GM12892 (cell line): ENCODE data around the gene KCTD19.

Source experiments
- DNase-seq: peaks from one replicate; pipeline ENCODE4 v3.0.0; 2011; ENCODE audit not compliant: insufficient read length
- FAIRE-seq: peaks from 2 replicates; lab custom pipeline; 2011; peaks lifted over from hg19 to GRCh38; lab: Jason Lieb, UNC
- POLR2A ChIP-seq: IDR thresholded peaks from 2 replicates; pipeline ENCODE4 v1.6.1; 2011; ENCODE audit warnings: low read depth, low read length, control low read depth
- POLR2AphosphoS5 ChIP-seq: IDR thresholded peaks from 2 replicates; pipeline ENCODE4 v1.6.1; 2011; ENCODE audit warnings: low read depth, low read length, control low read depth
- TAF1 ChIP-seq: IDR thresholded peaks from 2 replicates; pipeline ENCODE4 v1.6.1; 2011; ENCODE audit warnings: low read depth, mild to moderate bottlenecking, control low read depth, low read length, borderline replicate concordance

Gene KCTD19

GRCh38 chr16:67312719-67313118 is 13.8 kb downstream of the KCTD19 start:
- DNase-seq (no peak), FAIRE-seq (no peak)
- TF ChIP-seq TAF1: no peak
- no peak for TF ChIP-seq POLR2A
- TF ChIP-seq POLR2AphosphoS5: no peak

GRCh38 chr16:67311607-67312488 is 14.7 kb downstream of the KCTD19 start:
- FAIRE-seq (peak; percentile 78), DNase-seq (no peak)
- TF ChIP-seq TAF1 (no peak), POLR2AphosphoS5 (peak; percentile 28; the same call in 1 of the 2 replicates)

- TF ChIP-seq POLR2AphosphoS5 (no peak), TAF1 (no peak), POLR2A (no peak)
- DNase-seq: no peak
- no peak for FAIRE-seq
These were observed 16.0 kb downstream of the KCTD19 start for GRCh38 chr16:67310561-67310960.

- TF ChIP-seq POLR2A: no peak
- no peak for TF ChIP-seq TAF1
- no peak for TF ChIP-seq POLR2AphosphoS5
- DNase-seq (no peak), FAIRE-seq (no peak)
These were observed 21.1 kb downstream of the KCTD19 start for GRCh38 chr16:67305216-67306071.

GRCh38 chr16:67304020-67304419 is 22.5 kb downstream of the KCTD19 start:
- DNase-seq (no peak), FAIRE-seq (no peak)
- TF ChIP-seq TAF1 (no peak), POLR2A (no peak), POLR2AphosphoS5 (no peak)

- no peak for FAIRE-seq
- TF ChIP-seq TAF1: no peak
- no peak for TF ChIP-seq POLR2AphosphoS5
- peak; percentile 12 for DNase-seq
These were observed 23.6 kb downstream of the KCTD19 start for GRCh38 chr16:67302970-67303369.

GRCh38 chr16:67302076-67302475 is 24.5 kb downstream of the KCTD19 start:
- DNase-seq (no peak), FAIRE-seq (no peak)

GRCh38 chr16:67301080-67301782 is 25.3 kb downstream of the KCTD19 start:
- DNase-seq (no peak), FAIRE-seq (no peak)
- TF ChIP-seq POLR2AphosphoS5: no peak
- TF ChIP-seq POLR2A: no peak
- TF ChIP-seq TAF1: no peak

More at GRCh38 chr16:67302076-67302475, 24.5 kb downstream of the KCTD19 start:
- no peak for TF ChIP-seq POLR2AphosphoS5
- TF ChIP-seq TAF1: no peak
- no peak for TF ChIP-seq POLR2A

- peak; percentile 5 for DNase-seq
- no peak for TF ChIP-seq TAF1
- TF ChIP-seq POLR2AphosphoS5: no peak
- no peak for TF ChIP-seq POLR2A
- no peak for FAIRE-seq
These were observed 27.3 kb downstream of the KCTD19 start for GRCh38 chr16:67299269-67299668.

- TF ChIP-seq TAF1: no peak
- TF ChIP-seq POLR2AphosphoS5: no peak
- TF ChIP-seq POLR2A: no peak
- DNase-seq (no peak), FAIRE-seq (no peak)
These were observed 28.3 kb downstream of the KCTD19 start for GRCh38 chr16:67298277-67298676.

- no peak for TF ChIP-seq TAF1
- TF ChIP-seq POLR2AphosphoS5: no peak
- no peak for TF ChIP-seq POLR2A
- no peak for FAIRE-seq
- DNase-seq: no peak
These were observed 30.1 kb downstream of the KCTD19 start for GRCh38 chr16:67296420-67296819.
